K562 (cell line): Measurements from ENCODE around the gene RACGAP1. TPM values are rescaled to one million over a fixed set of nuclear protein-coding genes. Genes with fewer than 3 reads are reported as not detected.

ENCODE experiments used
- BRF2 ChIP-seq: IDR thresholded peaks from 3 replicates; pipeline ENCODE4 v1.6.1; 2011; ENCODE audit warnings: borderline replicate concordance, mild to moderate bottlenecking; ENCODE audit not compliant: insufficient read length, insufficient read depth
- CGGBP1 ChIP-seq: fragments of 250-450 bp; sonication (Bioruptor Pico); IDR thresholded peaks from 2 replicates; pipeline ENCODE4 v1.9.0; 2021; ENCODE audit warnings: mild to moderate bottlenecking
- FOXA3 ChIP-seq, 2 experiments: fragments of 450-650 bp in 1 of 2; sonication (generic) in 1 of 2; formaldehyde crosslinking; IDR thresholded peaks in 1 of 2; conservative IDR thresholded peaks in 1 of 2; 2 replicates each; pipeline versions ENCODE4 v1.4.0 to v1.8.0; 2020 to 2022; ENCODE audit warnings: mild to moderate bottlenecking in 2 of 2, missing genetic modification reagents in 1 of 2
- NR0B1 ChIP-seq: fragments of 450-650 bp; IDR thresholded peaks from one replicate; pipeline ENCODE4 v1.6.1; 2018; ENCODE audit warnings: mild to moderate bottlenecking, moderate library complexity; ENCODE audit not compliant: partially characterized antibody
- PCBP2 ChIP-seq: fragments of 200-400 bp; formaldehyde crosslinking; IDR thresholded peaks from 2 replicates; pipeline ENCODE4 v1.6.1; 2018; ENCODE audit warnings: low read length, low read depth, mild to moderate bottlenecking, moderate library complexity; ENCODE audit not compliant: poor library complexity, severe bottlenecking
- POLR2H ChIP-seq: IDR thresholded peaks from 2 replicates; pipeline ENCODE4 v1.6.1; 2016; ENCODE audit warnings: missing genetic modification characterization, low read depth, mild to moderate bottlenecking, control low read depth, missing compliant biosample characterization, moderate library complexity
- TARDBP ChIP-seq: fragments of 450-650 bp; IDR thresholded peaks from 2 replicates; pipeline ENCODE4 v1.6.1; 2016
- ZBTB40 ChIP-seq, 2 experiments: fragments of 450-650 bp in 1 of 2; sonication (generic) in 1 of 2; formaldehyde crosslinking in 1 of 2; IDR thresholded peaks; 2 replicates each; pipeline versions ENCODE4 v1.7.1 to v1.9.0; 2016 to 2022; ENCODE audit warnings: inconsistent platforms in 1 of 2, mild to moderate bottlenecking in 1 of 2, missing genetic modification reagents in 1 of 2
- ZFX ChIP-seq: sonication (generic); formaldehyde crosslinking; IDR thresholded peaks from 2 replicates; pipeline ENCODE4 v1.8.0; 2022; ENCODE audit warnings: mild to moderate bottlenecking, missing genetic modification reagents, moderate library complexity
- ZNF3 ChIP-seq: fragments of 250-450 bp; sonication (Bioruptor Pico); IDR thresholded peaks from 2 replicates; pipeline ENCODE4 v1.5.0; 2021; ENCODE audit warnings: mild to moderate bottlenecking, moderate library complexity
- ZNF764 ChIP-seq: fragments of 250-450 bp; sonication (Bioruptor Pico); IDR thresholded peaks from 2 replicates; pipeline ENCODE4 v1.4.0; 2020; ENCODE audit warnings: low read depth, mild to moderate bottlenecking, moderate library complexity
- polyA plus RNA-seq, 8 experiments: library from polyadenylated mRNA; depleted of rRNA in 4 of 8; stranded (reverse) in 5 of 8; unstranded in 3 of 8; fragments of >200 nt; fragmentation: Nextera tagmentation in 2 of 8; fragmentation: Illumina TruSeq in 1 of 8; extraction: Ambion mirVana in 2 of 8; extraction: Trizol in 1 of 8; gene quantifications; 2 replicates each; pipeline versions ENCODE4 v1.2.1 to v1.2.3, GENCODE V29; 2011 to 2014; ENCODE audit warnings: inconsistent platforms in 1 of 8, missing spikeins in 1 of 8
- total RNA-seq, 7 experiments: library from RNA; depleted of rRNA in 6 of 7; stranded (reverse); fragments of >200 nt in 6 of 7; fragmentation: Illumina TruSeq in 2 of 7; extraction: Trizol in 2 of 7; gene quantifications; 2 replicates each; pipeline versions ENCODE4 v1.2.1 to v1.2.3, GENCODE V29; 2011 to 2021; ENCODE audit warnings: low replicate concordance in 1 of 7
- TF ChIP-seq, protein P1 (sequence below): IDR thresholded peaks from 2 replicates; pipeline ENCODE4 v1.6.1; 2011; ENCODE audit not compliant: insufficient read length; ENCODE audit errors: extremely low read depth

RACGAP1 gene
- total and polyA plus RNA-seq, 9 of the 15 experiments (the other 6 are each of a cell fraction or from before 2014, with no cell fraction given) = 56.4 to 92.9 (median 71.8) TPM

DNA sequence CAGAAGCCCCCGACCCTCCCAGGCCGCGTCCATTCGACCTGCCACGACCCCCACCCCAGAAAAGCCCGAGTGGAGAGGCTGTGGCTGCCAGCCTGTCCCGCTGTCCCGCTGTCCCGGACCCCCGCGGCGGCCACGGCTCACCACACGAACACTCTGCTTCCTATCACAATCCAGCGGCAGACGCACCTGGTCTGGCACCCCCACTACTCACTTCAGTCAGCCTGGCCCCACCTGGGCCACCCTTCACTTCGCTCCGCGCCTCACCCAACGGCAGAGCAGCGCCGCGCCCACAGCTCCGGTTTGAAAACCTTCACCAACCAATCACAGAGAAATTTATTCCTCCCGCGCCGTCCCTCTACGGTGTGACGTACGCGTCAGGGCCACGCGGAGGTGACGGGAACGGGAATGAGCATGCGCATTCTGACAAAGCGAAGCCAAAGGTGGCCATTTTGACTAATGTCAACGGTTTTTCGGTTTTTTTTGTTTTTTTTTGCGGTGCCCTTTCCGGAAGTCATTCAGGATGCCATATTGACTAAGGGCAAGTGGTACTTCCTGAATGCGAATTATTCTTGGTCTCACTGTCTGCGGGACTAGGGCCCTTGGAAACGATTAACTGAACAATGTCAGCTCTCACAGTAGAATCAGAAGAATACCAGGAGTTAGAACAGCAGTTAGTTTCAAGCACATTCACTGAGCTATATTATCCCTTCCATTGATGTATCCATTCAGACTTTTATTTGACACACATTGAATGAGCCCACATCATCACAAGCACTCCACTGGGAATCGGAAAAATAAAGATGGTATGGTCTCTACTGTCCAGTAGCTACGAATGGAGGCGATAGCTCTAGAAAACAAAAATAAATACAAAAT is at the start of gene RACGAP1 (continued):
- TF ChIP-seq NR0B1 (no peak), TARDBP (no peak), ZNF3 (CRISPR knock-in tag) (no peak), ZFX (CRISPR knock-in tag) (peak; percentile 73), ZBTB40 (IDR thresholded peaks at IDR 0.05) (peak; percentile 92), ZBTB40 (CRISPR knock-in tag; IDR thresholded peaks at IDR 0.05) (no peak), BRF2 (no peak), CGGBP1 (CRISPR knock-in tag) (no peak), PCBP2 (no peak), POLR2H (tag) (peak; percentile 63; the same call in 1 of the 2 replicates), FOXA3 (CRISPR knock-in tag; conservative IDR thresholded peaks at IDR 0.05 in 1 of 2, IDR thresholded peaks at IDR 0.05 in 1 of 2) (peak in 1 of 2 experiments; percentile 79; a peak in 3 of 4 replicates), ZNF764 (no peak)
- TF ChIP-seq, protein P1, sequence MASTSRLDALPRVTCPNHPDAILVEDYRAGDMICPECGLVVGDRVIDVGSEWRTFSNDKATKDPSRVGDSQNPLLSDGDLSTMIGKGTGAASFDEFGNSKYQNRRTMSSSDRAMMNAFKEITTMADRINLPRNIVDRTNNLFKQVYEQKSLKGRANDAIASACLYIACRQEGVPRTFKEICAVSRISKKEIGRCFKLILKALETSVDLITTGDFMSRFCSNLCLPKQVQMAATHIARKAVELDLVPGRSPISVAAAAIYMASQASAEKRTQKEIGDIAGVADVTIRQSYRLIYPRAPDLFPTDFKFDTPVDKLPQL = no peak
